HG02588 (cell line): ENCODE data around the gene PHF21A.
"Not testable (repeated sequence)": the region's sequence is repeated elsewhere in the genome, so short reads cannot be mapped to it uniquely, and the experiment has no call there.

ENCODE experiments used
- ATAC-seq: cut with Tn5 transposase; IDR thresholded peaks from one replicate; pipeline ENCODE4 v1.9.1; 2021; ENCODE audit warnings: mild to moderate bottlenecking, moderate library complexity; ENCODE audit not compliant: unreplicated experiment

The PHF21A gene

DNA sequence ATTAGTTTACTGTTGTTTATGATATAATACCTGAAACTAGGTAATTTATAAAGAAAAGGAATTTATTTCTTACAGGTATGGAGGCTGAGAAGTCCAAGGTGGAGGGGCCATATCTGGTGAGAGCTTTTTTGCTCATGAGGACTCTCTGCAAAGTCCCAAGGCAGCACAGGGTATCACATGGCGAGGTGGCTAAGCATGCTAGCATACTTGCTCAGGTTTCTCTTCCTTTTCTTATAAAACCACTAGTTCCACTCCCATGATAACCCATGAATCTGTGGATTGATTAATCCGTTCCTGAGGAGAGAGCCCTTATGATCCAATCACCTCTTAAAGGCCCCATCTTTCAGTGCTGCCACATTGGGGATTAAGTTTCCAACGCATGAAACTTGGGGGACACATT lies 82.7 kb downstream of the PHF21A start:
- no peak for ATAC-seq

DNA sequence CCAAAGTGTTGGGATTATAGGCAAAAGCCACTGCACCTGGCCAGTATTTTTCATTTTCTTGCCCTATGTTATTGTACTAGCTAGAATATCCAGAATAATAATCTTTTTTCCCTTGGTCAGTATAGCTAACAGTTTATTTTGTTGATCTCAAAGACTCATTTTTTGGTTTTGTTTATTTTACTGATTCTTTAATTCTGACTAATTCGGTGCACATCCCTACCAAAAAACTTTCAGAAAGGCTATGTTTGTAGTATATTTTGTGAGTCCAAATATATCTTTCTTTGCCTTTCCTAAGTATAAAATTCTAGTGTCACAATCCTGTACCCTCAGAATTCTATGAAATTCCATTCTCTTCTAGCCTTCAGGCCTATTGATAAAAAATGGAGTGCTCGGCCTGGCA lies 84.3 kb downstream of the PHF21A start:
- no peak for ATAC-seq

DNA sequence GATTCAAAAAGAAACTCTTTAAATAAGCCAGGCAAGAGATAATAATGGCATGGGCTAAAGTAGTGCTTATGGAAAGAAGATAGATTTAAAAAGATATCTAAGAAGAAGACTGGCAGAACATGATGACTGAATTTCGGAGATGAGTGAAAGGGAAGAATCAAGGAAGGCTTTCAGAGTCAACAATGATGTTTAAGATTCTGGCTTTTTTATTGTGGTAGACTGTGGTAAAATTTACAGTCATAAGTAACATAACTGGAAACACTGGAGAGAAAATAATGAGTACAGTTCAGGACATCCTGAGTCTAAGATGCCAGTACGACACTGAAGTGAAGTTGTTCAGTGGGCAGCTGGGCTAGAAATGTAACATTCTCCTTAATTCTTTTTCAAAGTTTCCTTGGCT lies 85.2 kb downstream of the PHF21A start:
- ATAC-seq = no peak

DNA sequence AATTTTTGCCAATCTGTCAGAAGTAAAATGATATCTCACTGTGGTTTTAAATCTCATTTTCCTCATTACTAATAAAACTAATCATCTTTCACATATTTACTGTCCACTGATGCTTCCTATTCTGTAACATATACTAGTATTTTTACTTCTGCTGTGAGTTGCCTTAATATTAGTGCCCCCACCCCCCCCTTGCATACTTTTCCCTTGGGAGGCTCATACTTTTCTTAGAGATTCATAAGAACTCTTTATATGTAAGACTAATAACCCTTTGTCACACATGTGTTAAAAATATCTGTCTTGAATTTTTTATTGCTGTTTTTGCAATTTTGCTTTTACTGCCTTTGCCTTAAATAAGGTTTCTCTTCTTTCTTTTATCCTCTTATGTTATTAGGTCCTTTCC lies 87.2 kb downstream of the PHF21A start:
- ATAC-seq = no peak

DNA sequence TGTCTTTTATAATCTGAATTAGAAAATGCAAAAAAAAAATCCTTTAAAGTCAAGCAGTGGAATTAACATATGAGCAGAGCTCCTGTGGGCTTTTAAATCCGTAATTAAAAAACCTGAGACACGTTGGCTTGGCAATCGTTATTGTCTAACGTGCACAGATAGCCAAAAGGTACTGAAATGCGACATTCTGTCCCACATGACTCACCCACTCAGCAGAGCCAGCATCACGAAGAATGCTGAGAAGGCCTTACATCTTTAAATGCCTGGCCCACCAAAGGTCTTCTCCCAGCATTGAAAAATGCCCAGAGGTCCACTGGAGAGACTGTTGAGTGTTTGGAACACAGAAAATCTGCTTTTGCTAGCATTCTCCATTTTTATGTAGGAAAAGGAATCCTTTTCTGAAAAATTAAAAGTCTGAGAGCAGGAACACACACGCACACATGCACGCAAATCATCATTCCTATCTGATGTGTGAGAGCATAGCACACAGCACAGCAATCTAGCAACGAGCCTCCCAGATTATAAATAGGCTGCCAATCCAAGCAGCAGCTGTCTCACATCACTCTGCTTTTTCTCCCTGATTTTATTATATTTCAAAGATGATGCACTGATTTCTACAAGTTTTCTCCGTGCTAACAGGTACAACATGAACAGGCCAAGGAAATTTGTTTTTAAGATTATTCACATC lies 94.5 kb downstream of the PHF21A start:
- no peak for ATAC-seq

DNA sequence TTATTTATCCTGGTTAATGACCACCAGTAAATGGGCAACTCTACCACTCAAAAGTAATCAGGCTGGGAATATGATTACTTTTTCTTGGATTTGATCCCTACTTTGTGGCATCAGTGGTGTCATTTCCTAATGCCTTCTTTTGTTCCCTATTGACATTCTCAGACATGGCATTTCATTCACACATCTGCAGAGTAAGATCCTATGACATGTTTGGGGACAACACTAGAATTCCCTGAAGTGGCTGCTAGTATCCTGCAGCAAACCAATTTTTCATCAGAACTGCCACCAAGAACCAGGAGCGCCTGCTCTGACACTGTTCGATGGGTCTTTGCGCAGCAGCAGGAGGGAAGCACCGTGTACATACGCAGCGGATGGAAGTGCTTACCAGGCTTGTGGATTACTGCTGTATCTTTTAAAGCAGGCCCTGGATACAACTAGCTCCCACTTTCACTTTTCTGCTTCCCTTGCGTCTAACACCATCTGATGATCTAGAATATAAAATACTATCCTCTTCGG lies 101.1 kb downstream of the PHF21A start:
- ATAC-seq = no peak

DNA sequence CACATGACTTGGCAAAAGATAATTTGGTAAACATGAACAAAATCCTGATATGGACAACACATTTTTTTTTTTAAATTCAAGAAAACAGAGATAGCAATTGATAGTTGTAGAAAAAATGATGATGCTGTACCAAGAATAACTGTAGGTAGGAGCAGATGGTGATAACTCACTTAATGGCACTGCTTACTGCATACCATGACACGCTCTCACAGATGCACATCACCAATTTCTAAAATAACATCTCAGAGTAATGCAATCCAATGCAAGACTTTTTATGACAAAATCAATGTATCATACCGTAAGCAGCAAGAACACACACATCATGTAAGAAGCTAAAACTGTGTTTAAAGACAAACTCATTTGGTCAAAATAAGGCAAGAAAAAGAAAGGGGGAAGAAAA lies 102.6 kb downstream of the PHF21A start:
- no peak for ATAC-seq

DNA sequence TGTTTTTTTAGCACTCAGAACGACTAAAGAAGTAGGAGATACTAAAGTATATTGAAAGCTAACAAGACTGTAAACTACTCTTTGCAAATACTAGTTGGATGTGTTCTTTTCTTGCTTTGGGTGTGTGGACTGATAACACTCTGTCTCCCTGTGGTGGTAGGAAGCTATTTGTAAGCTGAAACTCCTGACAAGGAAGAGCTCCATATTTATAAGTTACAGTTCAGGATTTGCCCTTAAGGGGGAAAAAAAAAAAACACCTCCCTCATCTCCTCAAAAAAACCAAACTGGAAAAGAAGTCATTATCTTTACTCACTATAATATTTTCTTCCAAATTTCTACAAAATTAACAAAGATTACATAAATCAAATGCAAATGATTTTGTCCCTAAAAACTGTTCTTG lies 103.9 kb downstream of the PHF21A start:
- no peak for ATAC-seq

DNA sequence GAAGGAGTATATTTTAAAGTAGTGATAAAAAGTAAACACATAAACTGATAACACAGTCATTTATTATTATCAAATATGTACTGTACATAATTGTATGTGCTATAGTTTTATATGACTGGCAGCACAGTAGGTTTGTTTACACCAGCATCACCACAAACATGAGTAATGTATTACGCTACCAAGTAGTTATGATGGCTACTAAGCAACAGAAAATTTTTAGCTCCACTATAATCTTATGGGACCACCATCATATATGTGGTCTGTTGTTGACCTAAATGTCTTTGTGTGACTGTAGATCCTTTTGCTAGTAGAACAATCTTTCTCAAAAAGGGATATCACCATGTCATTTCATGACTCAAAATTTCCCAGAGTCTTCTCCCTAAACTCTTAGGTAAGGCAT lies 105.3 kb downstream of the PHF21A start:
- ATAC-seq = no peak

DNA sequence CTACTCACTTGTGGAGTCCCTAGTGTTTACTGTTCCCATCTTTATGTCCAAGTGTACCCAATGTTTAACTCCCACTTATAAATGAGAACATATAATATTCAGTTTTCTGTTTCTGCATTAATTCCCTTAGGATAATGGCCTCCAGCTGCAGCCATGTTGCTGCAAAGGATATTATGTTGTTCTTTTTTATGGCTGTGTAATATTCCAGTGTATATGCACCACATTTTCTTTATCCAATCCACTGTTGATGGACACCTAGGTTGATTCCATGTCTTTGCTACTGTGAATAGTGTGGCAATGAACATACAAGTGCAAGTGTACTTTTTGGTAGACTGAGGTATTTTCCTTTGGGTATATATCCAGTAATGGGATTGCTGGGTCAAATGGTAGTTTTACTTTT lies 107.1 kb downstream of the PHF21A start:
- not testable (repeated sequence) for ATAC-seq

DNA sequence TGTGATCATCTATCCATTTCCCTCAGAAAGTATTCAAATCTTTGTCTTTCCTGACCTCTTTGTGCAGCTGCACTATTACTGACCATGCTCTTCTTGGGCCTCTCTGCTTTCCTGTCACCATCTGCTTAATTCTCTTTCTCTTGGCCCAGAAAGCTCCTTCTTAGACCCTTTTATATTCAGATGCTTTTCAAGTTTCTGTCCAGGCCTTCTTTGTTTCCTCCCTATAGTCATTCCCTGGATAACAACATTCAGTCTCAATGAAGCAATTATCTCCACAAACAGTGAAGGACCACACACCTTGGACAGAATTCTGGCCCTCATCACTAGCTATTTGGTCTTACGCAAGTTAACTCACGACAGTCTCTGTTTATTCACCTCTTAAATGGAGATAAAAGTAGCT lies 109.1 kb downstream of the PHF21A start:
- ATAC-seq = no peak

DNA sequence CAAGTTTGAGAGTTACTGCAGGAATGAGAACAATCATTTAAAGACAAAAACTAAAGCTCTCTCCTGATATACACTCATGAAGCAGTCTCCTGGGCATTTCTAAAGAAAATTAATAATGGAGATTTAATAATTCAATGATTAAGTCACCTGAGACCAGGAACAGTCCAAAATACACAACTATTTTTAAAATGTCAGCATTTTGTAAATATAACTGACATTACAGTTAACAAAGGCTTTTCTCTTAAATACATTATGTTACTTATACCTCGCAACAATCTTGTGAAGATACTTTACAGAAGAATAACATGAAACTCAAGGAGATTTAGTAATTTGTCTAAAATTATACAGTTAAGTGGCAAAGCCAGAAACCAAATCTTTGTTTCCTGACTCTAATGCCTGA lies 111.2 kb downstream of the PHF21A start:
- no peak for ATAC-seq

DNA sequence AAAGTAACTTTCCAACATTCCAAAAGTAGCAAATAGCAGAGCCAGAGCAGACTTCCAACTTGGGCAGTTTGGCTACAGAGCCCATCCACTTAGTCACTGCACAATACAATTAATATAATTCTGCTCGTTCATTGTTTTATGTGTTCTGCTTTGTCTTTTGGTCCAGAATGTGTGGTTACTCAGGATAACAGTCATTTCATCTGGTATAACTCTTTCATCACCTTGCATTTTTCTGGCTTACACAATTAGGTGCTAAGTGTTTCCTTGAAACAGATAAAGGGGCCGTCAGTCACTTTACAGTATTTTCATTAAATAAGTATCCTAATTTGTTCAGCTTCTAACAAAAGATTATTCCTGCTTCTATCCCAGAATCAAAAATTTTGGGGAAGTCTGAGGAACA lies 111.6 kb downstream of the PHF21A start:
- no peak for ATAC-seq

DNA sequence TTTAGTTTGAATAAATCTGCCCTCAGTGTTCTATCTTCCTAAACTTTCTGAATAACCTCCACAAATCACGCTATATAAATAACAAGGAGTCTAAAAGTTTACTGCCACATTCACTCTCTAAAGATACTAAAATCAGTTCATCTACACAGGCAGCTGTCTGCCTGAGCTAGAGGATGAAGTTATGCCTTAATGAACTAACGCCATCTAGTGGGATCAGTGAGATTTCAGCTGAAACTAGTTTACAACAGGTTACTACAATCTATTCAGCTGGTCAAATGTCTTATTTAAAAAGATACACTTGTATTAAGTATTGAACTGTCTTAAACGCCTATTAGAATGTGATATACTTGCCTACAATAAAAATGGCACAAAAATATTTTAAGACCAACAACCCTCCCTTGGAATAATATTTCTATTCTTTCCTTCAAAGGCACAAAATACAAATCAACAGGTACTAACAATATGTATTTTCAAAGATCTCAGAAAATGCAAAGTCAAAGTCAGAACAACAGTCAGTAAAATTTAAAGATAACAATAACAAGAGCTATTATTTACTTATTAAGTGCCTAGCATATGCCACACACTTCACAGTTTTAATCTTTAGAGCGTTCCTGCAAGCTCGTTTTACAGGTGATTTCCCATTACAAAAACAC lies 114.7 kb downstream of the PHF21A start:
- no peak for ATAC-seq

DNA sequence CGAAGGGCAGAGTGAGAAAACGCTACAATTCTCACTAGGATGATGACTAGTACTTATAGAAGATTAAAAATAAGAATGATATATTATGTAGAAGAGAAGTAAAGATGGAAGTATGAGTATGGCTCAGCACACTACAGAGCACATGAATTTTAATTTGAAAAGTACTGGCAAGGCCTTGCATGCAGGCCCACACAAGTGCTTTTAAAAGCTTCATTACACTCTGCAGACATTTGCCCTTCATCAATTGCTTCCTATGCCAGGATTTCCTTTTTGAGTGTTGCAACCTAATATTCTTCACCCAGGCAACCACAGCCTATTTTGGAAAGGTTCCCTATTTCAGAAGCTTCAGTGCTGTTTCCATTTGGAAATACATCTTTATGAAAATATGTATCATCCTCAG lies 117.7 kb downstream of the PHF21A start:
- ATAC-seq = no peak

DNA sequence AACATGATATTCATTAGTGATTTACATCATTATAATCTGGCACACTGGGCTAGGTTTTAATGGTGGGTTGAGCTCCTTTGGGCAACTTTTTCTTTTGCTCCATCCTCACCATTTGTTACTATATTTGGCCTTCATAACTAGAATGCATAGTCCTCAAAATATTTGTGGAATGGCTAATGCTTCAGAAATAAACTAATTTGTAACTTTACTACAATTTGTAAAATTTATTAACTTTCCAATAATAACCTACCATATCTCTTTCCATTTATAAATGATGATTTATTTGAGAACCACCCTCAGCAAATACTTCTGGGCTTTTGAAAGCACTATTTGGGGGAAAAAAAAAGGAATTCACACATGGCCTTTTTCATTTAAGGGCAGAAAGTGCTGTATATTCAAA lies 119.1 kb downstream of the PHF21A start:
- ATAC-seq = no peak

DNA sequence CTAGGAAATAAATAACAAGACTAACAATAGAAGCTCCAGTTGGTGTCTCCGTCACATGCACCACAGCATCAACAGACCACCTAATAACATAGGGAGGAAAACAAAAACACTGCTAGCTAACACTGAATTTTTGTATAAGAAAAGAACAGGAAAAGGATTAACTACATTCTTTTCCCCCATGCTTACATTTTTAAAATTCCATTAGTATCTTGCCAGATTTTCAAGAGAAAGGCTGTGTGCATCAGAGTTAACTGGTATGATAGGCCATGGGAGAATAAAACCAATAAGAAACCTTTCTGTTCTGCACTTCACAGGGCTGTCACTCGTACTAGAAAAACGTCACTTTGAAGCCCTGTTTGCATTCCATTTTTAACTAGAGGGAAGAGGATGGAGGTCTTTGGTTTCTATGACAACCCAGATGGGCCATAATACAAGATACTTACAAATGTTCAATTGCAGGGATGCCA lies 119.8 kb downstream of the PHF21A start:
- ATAC-seq = no peak

DNA sequence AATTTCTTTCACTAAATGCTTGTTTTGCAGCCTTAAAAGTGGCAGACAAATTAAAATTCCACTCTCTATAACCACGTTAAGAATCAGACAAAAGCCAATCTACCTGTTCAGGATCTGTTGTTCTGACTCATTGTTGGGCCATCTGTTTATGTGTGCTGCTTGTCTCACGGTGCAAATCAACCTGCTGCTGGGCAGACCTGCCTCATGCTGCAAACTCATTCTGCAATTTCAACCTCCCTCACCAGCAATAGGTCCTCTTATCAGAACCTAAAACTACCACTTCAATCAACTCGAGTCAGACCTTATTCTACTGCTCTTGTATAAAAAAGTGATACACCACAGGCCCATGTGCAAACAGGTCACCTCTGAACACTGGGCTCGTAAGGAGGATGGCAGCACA lies 123.7 kb downstream of the PHF21A start:
- ATAC-seq = no peak

DNA sequence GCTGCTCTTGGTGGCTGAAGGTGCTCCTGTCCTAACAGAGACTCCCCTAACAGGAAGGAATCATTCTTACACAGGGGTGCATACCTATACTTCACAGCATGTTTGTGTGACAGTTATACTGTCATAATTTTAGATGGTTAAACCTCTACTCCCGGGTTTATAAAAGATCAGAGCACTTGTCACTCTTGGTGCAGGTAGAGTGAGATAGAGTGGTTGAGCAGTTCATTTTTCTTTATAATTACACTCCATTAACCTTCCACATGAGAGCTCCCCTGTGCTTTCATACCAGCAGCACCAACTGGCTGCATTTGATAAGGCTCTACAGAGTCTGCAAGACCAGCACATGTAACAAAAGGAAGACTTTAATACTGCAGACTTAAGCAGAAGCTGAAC lies 125.9 kb downstream of the PHF21A start:
- no peak for ATAC-seq

DNA sequence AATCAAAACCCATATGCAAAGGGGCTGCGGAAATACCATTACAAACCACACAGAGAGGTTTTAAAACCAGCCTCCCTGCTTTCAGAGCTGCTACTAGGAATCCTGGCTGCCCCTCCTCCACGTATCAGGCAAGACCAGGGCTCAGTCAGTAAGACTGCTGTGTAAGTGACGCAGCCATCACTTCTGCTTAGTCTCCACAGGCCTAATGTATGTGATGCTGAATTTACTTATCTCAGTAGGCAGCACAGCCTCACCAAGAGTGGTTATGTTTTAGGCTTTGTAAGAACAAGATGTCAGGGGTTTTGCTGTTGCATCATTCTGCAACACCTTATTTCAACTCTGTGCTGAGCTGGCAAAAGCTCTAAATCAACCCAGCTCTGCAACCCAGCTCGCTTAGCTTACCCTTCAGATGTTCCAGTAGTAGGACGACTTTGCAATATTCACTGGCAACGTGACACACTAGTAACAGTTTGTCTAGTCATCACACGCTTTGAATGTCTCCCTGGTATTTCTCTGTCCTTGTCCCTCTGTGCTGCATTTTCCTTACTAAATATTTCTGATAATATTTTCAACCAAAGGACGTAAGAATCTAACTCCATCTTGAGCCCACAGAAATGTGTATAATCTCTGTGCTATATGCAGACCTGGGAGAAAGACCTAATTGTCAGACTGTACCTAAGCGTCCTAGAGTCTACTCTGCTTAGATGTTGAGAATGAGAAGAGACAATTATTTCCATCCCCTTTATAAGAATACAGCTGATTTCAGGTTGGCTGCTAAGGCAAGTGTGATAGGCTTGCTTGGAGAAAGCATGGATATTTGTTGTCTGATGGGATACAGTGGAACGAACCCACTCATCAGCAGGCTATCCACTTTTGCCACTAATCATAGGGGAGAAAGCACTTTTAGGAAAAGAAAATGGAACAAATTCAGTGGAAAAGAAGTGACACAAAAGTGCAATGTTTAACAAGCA lies 126.6 kb downstream of the PHF21A start:
- ATAC-seq = no peak

DNA sequence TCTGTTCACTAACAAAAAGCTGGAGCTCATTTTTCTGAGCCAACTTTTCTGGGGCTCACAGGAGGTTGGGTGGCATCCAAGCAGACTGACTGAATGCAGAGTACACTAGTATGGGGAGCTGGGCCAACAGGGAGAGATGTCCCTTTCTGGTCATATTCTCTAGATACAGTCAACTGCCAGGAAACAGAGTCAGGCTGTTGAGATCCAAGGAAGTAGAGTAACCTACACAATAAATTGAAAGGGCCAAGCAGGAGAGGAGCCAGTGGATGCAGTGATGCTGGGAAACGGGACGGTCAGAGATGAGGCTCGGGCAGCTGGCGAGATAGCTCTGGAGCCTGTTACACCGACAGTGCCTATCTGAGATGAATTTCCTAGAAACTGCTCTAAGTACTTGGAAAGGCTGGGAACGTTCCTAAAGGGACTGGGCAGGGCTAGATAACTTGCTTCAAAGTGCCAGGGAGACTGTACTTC lies 127.7 kb downstream of the PHF21A start:
- no peak for ATAC-seq
